H1 (cell line): ENCODE results near the gene NLRP10. TPM values are rescaled to one million over a fixed set of nuclear protein-coding genes. Genes with fewer than 3 reads are reported as not detected.

Experiments
- CTCF ChIA-PET: fragments of 300-600 bp; sonication (Branson Sonifier 250); formaldehyde crosslinking; loops from one replicate; lab custom pipeline; 2021; ENCODE audit not compliant: partially characterized antibody; lab: Charles Lee
- POLR2A ChIA-PET: fragments of 300-600 bp; sonication (Branson Sonifier 250); formaldehyde crosslinking; loops from one replicate; lab custom pipeline; 2021; ENCODE audit warnings: inconsistent platforms; ENCODE audit not compliant: partially characterized antibody; lab: Charles Lee
- DNase-seq, 2 experiments: peaks; one replicate each; pipeline versions ENCODE4 v3.0.0 to v3.0.0-alpha.2; 2010 to 2022; ENCODE audit warnings: low spot score in 2 of 2, low read depth in 1 of 2, mixed read lengths in 1 of 2
- FAIRE-seq: peaks from 2 replicates; lab custom pipeline; 2011; peaks lifted over from hg19 to GRCh38; lab: Jason Lieb, UNC
- H2AFZ ChIP-seq: 2 replicates; pipeline ENCODE4 v1.8.1; 2012; ENCODE audit warnings: low read length, inconsistent platforms
- H2AK5ac ChIP-seq: 2 replicates; pipeline ENCODE4 v1.6.1; 2013; ENCODE audit warnings: low read depth, low read length
- H2BK120ac ChIP-seq: replicated peaks from 2 replicates; pipeline ENCODE3; 2013; ENCODE audit warnings: low read depth, low read length, inconsistent platforms
- H2BK12ac ChIP-seq: 2 replicates; pipeline ENCODE4 v1.6.1; 2013; ENCODE audit warnings: low read depth, low read length
- H2BK15ac ChIP-seq: 2 replicates; pipeline ENCODE4 v1.6.1; 2013; ENCODE audit warnings: low read length
- H2BK20ac ChIP-seq: 2 replicates; pipeline ENCODE4 v1.6.1; 2013; ENCODE audit warnings: low read length
- H2BK5ac ChIP-seq: 2 replicates; pipeline ENCODE4 v1.6.1; 2013; ENCODE audit warnings: low read depth, low read length
- H3K14ac ChIP-seq: 2 replicates; pipeline ENCODE4 v1.6.1; 2013; ENCODE audit warnings: inconsistent platforms; ENCODE audit not compliant: insufficient read length
- H3K18ac ChIP-seq: 2 replicates; pipeline ENCODE4 v1.6.1; 2013; ENCODE audit warnings: low read length; ENCODE audit errors: extremely low read depth
- H3K23ac ChIP-seq: 2 replicates; pipeline ENCODE4 v1.6.1; 2013; ENCODE audit warnings: inconsistent platforms; ENCODE audit not compliant: insufficient read length
- H3K23me2 ChIP-seq: 2 replicates; pipeline ENCODE4 v1.6.1; 2013; ENCODE audit warnings: low read depth, low read length
- H3K27ac ChIP-seq: 2 replicates; pipeline ENCODE4 v1.6.1; 2011; ENCODE audit warnings: low read depth, low read length, inconsistent platforms
- H3K27me3 ChIP-seq, 4 experiments: replicated peaks in 1 of 4; 1 replicate in 1 of 4; 2 replicates in 3 of 4; pipeline versions ENCODE4 v1.6.1 to v1.8.1; 2011 to 2013; ENCODE audit warnings: low read length in 3 of 4, mild to moderate bottlenecking in 3 of 4, inconsistent platforms in 2 of 4, mixed read lengths in 2 of 4, moderate library complexity in 1 of 4; ENCODE audit not compliant: control insufficient read depth in 3 of 4, insufficient read depth in 3 of 4; ENCODE audit errors: extremely low read depth in 1 of 4
- H3K36me3 ChIP-seq, 4 experiments: 2 replicates each; pipeline versions ENCODE4 v1.6.1 to v1.8.1; 2011 to 2013; ENCODE audit warnings: mild to moderate bottlenecking in 4 of 4, low read length in 3 of 4, moderate library complexity in 2 of 4, control low read depth in 1 of 4, inconsistent platforms in 1 of 4; ENCODE audit not compliant: insufficient read depth in 4 of 4, control insufficient read depth in 2 of 4
- H3K4ac ChIP-seq: replicated peaks from 2 replicates; pipeline ENCODE3; 2013; ENCODE audit warnings: low read length, low read depth, mixed read lengths, inconsistent platforms; ENCODE audit not compliant: insufficient read length
- H3K4me1 ChIP-seq, 4 experiments: replicated peaks in 1 of 4; 1 replicate in 1 of 4; 2 replicates in 3 of 4; pipeline versions ENCODE4 v1.6.1 to v1.8.1; 2011 to 2013; ENCODE audit warnings: low read length in 3 of 4, inconsistent platforms in 2 of 4, mixed read lengths in 1 of 4; ENCODE audit not compliant: insufficient read depth in 4 of 4, control insufficient read depth in 3 of 4
- H3K4me2 ChIP-seq, 2 experiments: 2 replicates each; pipeline versions ENCODE4 v1.6.1 to v1.8.1; 2011 to 2013; ENCODE audit warnings: low read depth in 2 of 2, low read length in 2 of 2, control low read depth in 1 of 2, inconsistent platforms in 1 of 2, mild to moderate bottlenecking in 1 of 2; ENCODE audit not compliant: insufficient read depth in 1 of 2
- H3K4me3 ChIP-seq, 4 experiments: fragments of 200-600, 300-600 bp in 1 of 4; sonication (generic), shearing (Covaris generic), sonication (Bioruptor Twin) in 1 of 4; 2 replicates each; pipeline versions ENCODE4 v1.5.1 to v1.8.1; 2011 to 2016; ENCODE audit warnings: low read length in 4 of 4, low read depth in 3 of 4, control low read depth in 2 of 4, inconsistent platforms in 2 of 4, mild to moderate bottlenecking in 2 of 4, mixed read lengths in 1 of 4, moderate library complexity in 1 of 4; ENCODE audit not compliant: insufficient read depth in 2 of 4; ENCODE audit errors: extremely low read depth in 1 of 4
- H3K56ac ChIP-seq: replicated peaks from 2 replicates; pipeline ENCODE3; 2013; ENCODE audit warnings: low read depth, mild to moderate bottlenecking, mixed read lengths, low read length, inconsistent platforms; ENCODE audit not compliant: insufficient read length
- H3K79me1 ChIP-seq: 2 replicates; pipeline ENCODE4 v1.6.1; 2013; ENCODE audit warnings: low read depth, low read length, control low read depth
- H3K79me2 ChIP-seq, 2 experiments: 2 replicates each; pipeline versions ENCODE4 v1.6.1 to v1.8.1; 2012 to 2013; ENCODE audit warnings: low read length in 2 of 2, mild to moderate bottlenecking in 2 of 2, inconsistent platforms in 1 of 2; ENCODE audit not compliant: insufficient read depth in 2 of 2, control insufficient read depth in 1 of 2
- H3K9ac ChIP-seq, 4 experiments: replicated peaks in 1 of 4; 1 replicate in 1 of 4; 2 replicates in 3 of 4; pipeline versions ENCODE4 v1.6.1 to v1.8.1; 2011 to 2013; ENCODE audit warnings: low read depth in 3 of 4, low read length in 3 of 4, control low read depth in 2 of 4, mild to moderate bottlenecking in 2 of 4, moderate library complexity in 2 of 4, inconsistent platforms in 1 of 4; ENCODE audit errors: extremely low read depth in 1 of 4
- H3K9me3 ChIP-seq, 2 experiments: 2 replicates each; pipeline versions ENCODE4 v1.6.1 to v1.8.1; 2012 to 2013; ENCODE audit warnings: mild to moderate bottlenecking in 2 of 2, moderate library complexity in 2 of 2, control low read depth in 1 of 2, inconsistent platforms in 1 of 2, low read depth in 1 of 2, low read length in 1 of 2, mixed read lengths in 1 of 2; ENCODE audit not compliant: insufficient read depth in 2 of 2
- H4K20me1 ChIP-seq, 2 experiments: replicated peaks in 1 of 2; 2 replicates each; pipeline versions ENCODE3 to v1.8.1; 2011 to 2013; ENCODE audit warnings: inconsistent platforms in 2 of 2, low read length in 2 of 2, mild to moderate bottlenecking in 1 of 2; ENCODE audit not compliant: insufficient read depth in 2 of 2, control insufficient read depth in 1 of 2
- H4K5ac ChIP-seq: 2 replicates; pipeline ENCODE4 v1.6.1; 2013; ENCODE audit warnings: low read length, low read depth, mixed read lengths, inconsistent platforms; ENCODE audit not compliant: insufficient read length
- H4K8ac ChIP-seq: 2 replicates; pipeline ENCODE4 v1.8.0; 2013; ENCODE audit warnings: mild to moderate bottlenecking, moderate library complexity, low read length, inconsistent platforms; ENCODE audit not compliant: insufficient read depth; ENCODE audit errors: extremely low read depth
- H4K91ac ChIP-seq: replicated peaks from 2 replicates; pipeline ENCODE3; 2013; ENCODE audit warnings: low read length, mixed read lengths, inconsistent platforms; ENCODE audit not compliant: insufficient read length
- ASH2L ChIP-seq: fragments of 200-600, 300-600 bp; sonication (generic); IDR thresholded peaks from one replicate; pipeline ENCODE4 v1.7.1; 2017; ENCODE audit warnings: low read length
- CEBPB ChIP-seq: IDR thresholded peaks from 2 replicates; pipeline ENCODE4 v1.6.1; 2012; ENCODE audit warnings: low read depth, low read length
- CHD1 ChIP-seq: IDR thresholded peaks from 2 replicates; pipeline ENCODE4 v1.6.1; 2012; ENCODE audit warnings: low read depth, low read length, improper control_type of control experiment
- CTCF ChIP-seq, 3 experiments: IDR thresholded peaks; 1 replicate in 2 of 3; 2 replicates in 1 of 3; pipeline versions ENCODE4 v1.5.1 to v1.6.1; 2011; ENCODE audit warnings: low read length in 3 of 3, mild to moderate bottlenecking in 3 of 3, inconsistent platforms in 2 of 3, low read depth in 1 of 3, moderate library complexity in 1 of 3; ENCODE audit not compliant: insufficient read depth in 1 of 3; ENCODE audit errors: control extremely low read depth in 1 of 3
- GTF2F1 ChIP-seq: IDR thresholded peaks from 2 replicates; pipeline ENCODE4 v1.6.1; 2012; ENCODE audit warnings: low read depth, low read length, improper control_type of control experiment, borderline replicate concordance
- JUND ChIP-seq: IDR thresholded peaks from 2 replicates; pipeline ENCODE4 v1.6.1; 2011; ENCODE audit warnings: mild to moderate bottlenecking, improper control_type of control experiment, low read length
- KDM5A ChIP-seq: fragments of 200-600 bp; IDR thresholded peaks from 2 replicates; pipeline ENCODE4 v1.7.1; 2012; ENCODE audit warnings: mild to moderate bottlenecking, low read length, inconsistent platforms, mixed read lengths
- NRF1 ChIP-seq: IDR thresholded peaks from 2 replicates; pipeline ENCODE4 v1.6.1; 2011; ENCODE audit warnings: mild to moderate bottlenecking, low read depth, low read length, improper control_type of control experiment
- RFX5 ChIP-seq: IDR thresholded peaks from 2 replicates; pipeline ENCODE4 v1.6.1; 2011; ENCODE audit warnings: low read depth, low read length, improper control_type of control experiment, borderline replicate concordance
- SP1 ChIP-seq: IDR thresholded peaks from 2 replicates; pipeline ENCODE4 v1.6.1; 2011; ENCODE audit warnings: low read depth, low read length
- USF2 ChIP-seq: IDR thresholded peaks from 2 replicates; pipeline ENCODE4 v1.6.1; 2011; ENCODE audit warnings: low read length, improper control_type of control experiment
- WGBS, 2 experiments: shearing (Covaris generic) in 1 of 2; methylation state at CpG; one replicate each; pipeline versions ENCODE4 v1.1.6 to v1.1.7; 2013 to 2015; ENCODE audit warnings: low lambda C conversion rate in 2 of 2, mixed read lengths in 2 of 2, inconsistent platforms in 1 of 2, low coverage in 1 of 2, missing lambda C conversion rate in 1 of 2; ENCODE audit not compliant: insufficient replicate concordance in 2 of 2, insufficient coverage in 1 of 2, insufficient read length in 1 of 2; ENCODE audit errors: extremely low coverage in 1 of 2, missing lambda C conversion rate in 1 of 2; 5-methylcytosine and 5-hydroxymethylcytosine counted together
- polyA plus RNA-seq, 7 experiments: library from polyadenylated mRNA; depleted of rRNA in 3 of 7; stranded (reverse) in 5 of 7; unstranded in 2 of 7; fragments of >200 nt in 5 of 7; fragments of 200-250 nt in 2 of 7; gene quantifications; 1 replicate in 5 of 7; 2 replicates in 1 of 7; 4 replicates in 1 of 7; pipeline versions ENCODE4 v1.2.1 to v1.2.3, GENCODE V29; 2011 to 2013; ENCODE audit warnings: missing spikeins in 2 of 7, mixed read lengths in 2 of 7
- total RNA-seq: library from RNA; stranded (reverse); fragmentation: NEBNext Ultra II Directional; extraction: Animal tissue kit (Norgen Biotek cat#: 25700); gene quantifications from 2 replicates; pipeline ENCODE4 v1.2.1, GENCODE V29; 2021

NLRP10 gene
- total and polyA plus RNA-seq, 2 of the 8 experiments (the other 6 are each of a cell fraction or from before 2014, with no cell fraction given), result 0.71 TPM; not detected in 1

- H3K4me1 ChIP-seq, result no peaks in the 10 kb centered on the region
- H2BK5ac ChIP-seq, result no peak overlapping the region
- DNase-seq (no peak), FAIRE-seq (no peak)
- no peak overlapping the region for H3K56ac ChIP-seq
- no peak overlapping the region for H3K4me2 ChIP-seq
- ChIA-PET POLR2A (interaction anchor here (1.3 to 2.7 kb wide), 5 partner anchors 9 to 92 kb away, joined by 4 to 14 read pairs (median 8); no protein-coding TSS in a partner anchor), CTCF (interaction anchor here (0.8 to 15.7 kb wide), 6 partner anchors 9 to 109 kb away, joined by 3 to 769 read pairs (median 4); no protein-coding TSS in a partner anchor)
- no peak overlapping the region for H3K9ac ChIP-seq
- no peak overlapping the region for H3K4me3 ChIP-seq
- H4K8ac ChIP-seq, result no peak overlapping the region
- H3K18ac ChIP-seq, result no peak overlapping the region
- no peak overlapping the region for H2AK5ac ChIP-seq
- H3K9me3 ChIP-seq, result no peaks in the 10 kb centered on the region
- no peaks in the 10 kb centered on the region for H3K23me2 ChIP-seq
- H3K79me2 ChIP-seq, result no peaks in the 10 kb centered on the region
- no peaks in the 10 kb centered on the region for H4K20me1 ChIP-seq
- no peak overlapping the region for H2AFZ ChIP-seq
- 71% methylated on average over 1 of the region's 1 CpG; no CpG with 5 or more reads in 1 of the 2 experiments for WGBS, 2 experiments
- H3K27me3 ChIP-seq, result no peaks in the 10 kb centered on the region
- H2BK15ac ChIP-seq, result no peak overlapping the region
- H4K91ac ChIP-seq, result no peak overlapping the region
- no peak overlapping the region for H3K23ac ChIP-seq
- no peaks in the 10 kb centered on the region for H3K79me1 ChIP-seq
- no peak overlapping the region for H4K5ac ChIP-seq
- no peak overlapping the region for H2BK20ac ChIP-seq
- H2BK120ac ChIP-seq, result no peak overlapping the region
- no peak overlapping the region for H3K27ac ChIP-seq
- no peak overlapping the region for H3K14ac ChIP-seq
- H2BK12ac ChIP-seq, result no peak overlapping the region
- H3K36me3 ChIP-seq, result peaks cover 0 to 12% (median 7%) of the 10 kb centered on the region in 4 experiments; a peak in 7 of 8 replicates
- no peak overlapping the region for H3K4ac ChIP-seq
- TF ChIP-seq GTF2F1 (no peak), SP1 (no peak), JUND (no peak), CTCF (IDR thresholded peaks at IDR 0.05; ENCODE audit: control extremely low read depth in 1 of 3, insufficient read depth in 1 of 3, low read depth in 1 of 3, low read length in 3 of 3) (no peak), ASH2L (no peak), USF2 (no peak), NRF1 (no peak), CHD1 (no peak), RFX5 (no peak), CEBPB (no peak), KDM5A (no peak)
Measured at GRCh38 chr11:8002676-8003075, 37.4 kb upstream of the NLRP10 start.
